Middle frontal gyrus (tissue), 1 donor: ENCODE results near the gene SNX19.

Source experiments
- DNase-seq: peaks from one replicate; pipeline ENCODE4 v3.0.0-alpha.2; 2015; ENCODE audit warnings: low spot score; ENCODE audit errors: extremely low spot score

Gene SNX19

DNA sequence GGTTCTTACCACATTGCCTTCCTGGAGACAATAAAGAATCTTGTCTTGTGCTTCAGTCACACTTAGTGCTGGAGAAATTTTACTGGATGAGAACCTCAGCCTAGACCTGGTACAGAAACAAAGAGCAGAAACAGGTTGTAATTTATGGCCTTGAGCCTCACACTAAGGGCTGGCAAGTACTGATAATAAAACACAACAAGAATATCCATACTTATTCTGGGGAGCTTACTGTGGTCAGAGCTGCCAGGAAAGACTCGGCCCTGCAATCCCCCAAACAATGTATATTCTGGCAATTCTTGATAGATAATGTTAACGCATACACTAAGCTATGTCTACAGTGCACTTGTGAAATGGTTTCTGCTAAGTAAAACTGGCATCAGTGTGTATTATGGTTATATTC, 9.7 kb downstream of the SNX19 start:
- no peak for DNase-seq

DNA sequence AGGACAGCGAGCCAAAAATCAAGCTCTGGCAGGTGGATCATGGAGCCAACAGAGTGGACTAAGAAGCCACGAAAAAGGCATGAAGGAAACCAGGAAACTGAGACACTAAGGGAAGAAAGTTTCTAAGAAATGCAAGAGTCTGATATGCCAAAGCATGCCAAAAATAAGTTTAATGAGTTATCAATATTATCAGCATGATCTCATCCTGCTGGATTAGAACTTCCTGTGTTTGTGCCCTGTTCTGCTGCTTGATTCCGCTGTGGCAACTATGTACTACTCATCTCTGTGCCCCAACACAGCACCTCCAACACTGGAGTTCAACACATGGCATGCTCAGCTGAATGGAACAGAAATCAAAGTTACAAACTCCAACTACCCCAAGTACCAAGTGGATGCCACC, 10.8 kb downstream of the SNX19 start:
- DNase-seq, result no peak

DNA sequence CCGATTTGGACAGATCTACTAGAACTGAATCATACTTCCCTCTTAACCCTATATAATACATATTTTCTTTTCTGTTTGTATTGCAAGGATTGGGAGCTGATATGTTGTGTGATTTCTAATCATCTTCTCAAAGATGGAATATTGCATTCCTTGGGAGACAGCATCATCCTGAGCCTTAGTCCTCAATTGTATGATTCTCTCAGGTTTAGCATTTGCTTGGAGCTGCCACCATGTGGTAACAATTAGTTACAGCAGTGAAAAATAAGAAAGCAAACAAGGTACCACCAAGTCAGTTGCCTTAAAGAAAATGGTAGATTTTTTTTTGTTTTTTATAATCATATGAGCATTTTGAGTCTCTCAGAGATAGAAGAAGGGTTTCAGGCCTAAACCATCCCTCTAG, 11.9 kb downstream of the SNX19 start:
- DNase-seq, result no peak

DNA sequence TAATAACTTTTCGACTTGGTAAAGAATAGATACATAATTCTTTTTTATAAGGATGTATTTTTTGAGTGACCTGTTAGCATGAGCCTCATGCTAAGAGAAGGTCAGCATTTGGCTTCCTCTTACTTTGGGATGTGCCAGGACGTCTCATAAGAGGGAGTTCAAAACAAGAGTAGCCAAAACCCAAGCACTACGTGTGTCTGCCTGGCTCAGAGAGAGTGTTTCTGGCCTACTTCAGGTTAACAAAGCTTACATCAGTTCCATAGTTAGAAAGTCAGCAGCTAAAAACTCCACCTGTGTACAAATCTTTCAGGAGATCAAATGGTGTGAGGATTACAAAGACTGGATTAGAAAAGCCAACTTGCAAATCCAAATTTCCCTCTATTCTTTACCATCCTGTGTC, 13.9 kb downstream of the SNX19 start:
- no peak for DNase-seq

DNA sequence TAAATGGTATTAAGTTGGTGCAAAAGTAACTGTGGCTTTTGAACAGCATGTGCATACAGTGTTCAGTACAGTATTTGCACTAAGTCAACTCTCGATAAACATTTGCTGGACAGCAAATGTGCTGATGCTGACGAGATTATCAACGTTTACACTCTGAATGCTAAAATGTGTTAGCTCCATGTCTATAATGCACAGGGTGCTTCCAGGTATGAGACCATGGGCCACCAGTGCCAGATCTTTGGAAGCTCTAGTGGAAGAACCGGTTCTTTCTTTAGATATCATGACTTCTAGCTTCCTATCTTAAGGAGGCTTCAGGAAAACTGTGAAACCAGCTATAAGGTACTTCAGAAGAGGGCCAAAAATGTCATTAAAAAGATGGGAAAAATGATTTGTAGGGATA, 17.2 kb downstream of the SNX19 start:
- no peak for DNase-seq

DNA sequence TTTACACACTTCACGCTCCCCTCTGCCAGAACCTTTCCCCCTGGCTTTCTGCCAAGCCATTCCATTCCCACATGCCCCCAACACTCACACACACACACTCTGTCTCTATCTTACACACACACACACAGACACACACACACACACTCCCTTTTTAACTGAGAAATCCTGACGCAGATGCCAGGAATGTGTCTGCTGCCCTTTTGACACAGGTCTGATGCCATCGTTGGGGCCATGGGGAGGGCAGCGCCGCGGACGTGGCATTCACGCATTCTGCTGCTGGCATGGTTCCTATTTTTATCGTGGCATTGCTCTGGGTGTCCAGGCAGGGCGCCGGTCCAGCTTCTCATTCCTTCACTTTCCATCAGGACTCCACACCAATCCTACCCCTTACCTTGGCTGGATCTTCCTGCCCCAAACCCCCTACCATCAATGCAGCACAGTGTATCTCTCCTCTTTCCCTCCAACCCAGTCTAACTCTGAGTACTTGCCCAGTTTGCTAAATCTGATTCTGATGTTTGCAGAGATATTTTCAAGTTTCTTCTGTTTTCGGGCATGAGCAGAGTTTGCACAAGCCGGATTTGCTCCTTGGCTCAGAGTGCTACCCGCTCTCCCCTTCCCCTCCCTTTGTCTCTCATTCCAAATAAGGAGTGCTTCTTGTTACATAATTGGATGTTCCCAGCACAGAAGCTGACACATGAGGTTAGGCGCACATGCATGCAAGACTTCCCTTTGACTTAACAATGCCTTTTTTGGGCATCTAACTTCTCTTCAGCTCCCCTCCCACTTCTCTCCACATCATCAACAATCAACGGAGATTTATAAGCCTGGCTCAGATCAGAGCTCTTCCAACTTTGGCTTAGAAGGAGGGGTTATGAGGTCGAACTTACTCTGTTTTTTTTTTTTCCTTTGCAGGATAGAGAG, 18.8 kb downstream of the SNX19 start:
- DNase-seq, result no peak

DNA sequence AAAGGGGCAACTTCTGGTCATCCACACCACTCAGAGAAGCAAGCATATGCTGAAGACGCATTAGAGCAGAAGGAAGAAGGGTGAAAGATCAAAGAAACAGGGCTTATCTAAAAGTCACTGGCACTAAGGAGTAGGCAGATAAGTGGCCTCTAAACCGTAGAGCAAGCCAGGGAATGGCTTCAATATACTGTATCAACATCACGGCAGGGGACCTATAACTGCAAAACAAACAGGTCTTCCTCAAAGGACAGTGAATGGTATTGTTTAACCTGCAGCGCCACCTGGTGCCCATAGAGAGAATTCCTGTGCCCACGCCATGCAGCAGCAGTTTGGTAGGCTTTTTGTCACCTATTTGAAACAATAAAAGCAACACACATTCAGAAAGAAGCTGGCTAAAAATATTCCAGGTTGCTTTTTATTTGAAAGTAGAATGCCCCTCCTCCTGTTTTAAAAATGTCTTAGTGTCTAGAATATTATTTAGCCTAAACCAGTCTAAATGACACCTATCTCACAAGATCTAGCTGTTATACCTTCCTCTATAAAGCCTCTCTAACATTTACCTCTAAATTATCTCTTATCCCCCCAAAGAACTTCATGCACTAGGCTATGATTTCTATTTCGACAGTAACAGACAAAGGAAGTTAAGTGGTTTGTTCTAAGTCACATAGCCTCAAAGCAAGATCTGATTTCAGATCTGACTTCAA, 21.8 kb downstream of the SNX19 start:
- DNase-seq, result peak; percentile 64

DNA sequence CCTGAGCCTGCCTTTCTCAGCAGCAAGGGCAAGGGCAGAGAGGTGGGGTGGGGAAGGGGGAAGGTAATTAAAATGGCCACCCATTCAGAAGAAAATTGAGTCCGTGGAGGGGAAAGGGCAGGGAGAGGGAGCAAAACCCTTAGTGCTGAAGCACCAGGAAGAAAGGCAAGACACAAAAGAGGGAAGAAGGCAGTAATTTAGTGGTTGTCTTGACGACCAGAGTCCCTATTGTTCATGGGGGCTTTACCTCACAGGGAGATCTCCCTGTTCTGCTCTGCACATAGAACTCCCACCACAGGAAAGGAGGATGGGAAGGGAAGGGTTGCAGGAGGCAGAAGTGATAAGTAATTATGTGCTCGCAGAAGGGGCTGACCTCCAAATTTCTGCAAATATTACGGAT, 23.4 kb downstream of the SNX19 start:
- DNase-seq, result no peak

DNA sequence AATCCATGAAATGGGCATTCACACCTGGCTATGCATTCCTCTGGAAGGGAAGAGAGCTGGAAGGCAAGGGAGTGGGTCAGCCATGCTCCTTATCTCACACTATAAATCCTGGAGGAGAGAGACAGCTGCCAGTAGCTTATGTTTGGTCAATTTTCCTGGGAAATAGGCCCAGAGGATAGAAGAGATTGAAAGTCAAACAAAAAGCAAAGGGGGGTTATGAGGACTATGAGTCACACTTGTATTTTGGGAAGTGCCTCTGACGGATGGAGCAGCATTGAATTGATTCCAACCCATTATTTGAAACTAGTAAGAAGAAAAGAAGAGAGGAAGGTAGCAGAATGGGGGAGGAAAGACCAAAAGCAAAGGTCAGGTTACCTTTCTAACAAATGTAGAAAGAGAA, 25.0 kb downstream of the SNX19 start:
- no peak for DNase-seq

DNA sequence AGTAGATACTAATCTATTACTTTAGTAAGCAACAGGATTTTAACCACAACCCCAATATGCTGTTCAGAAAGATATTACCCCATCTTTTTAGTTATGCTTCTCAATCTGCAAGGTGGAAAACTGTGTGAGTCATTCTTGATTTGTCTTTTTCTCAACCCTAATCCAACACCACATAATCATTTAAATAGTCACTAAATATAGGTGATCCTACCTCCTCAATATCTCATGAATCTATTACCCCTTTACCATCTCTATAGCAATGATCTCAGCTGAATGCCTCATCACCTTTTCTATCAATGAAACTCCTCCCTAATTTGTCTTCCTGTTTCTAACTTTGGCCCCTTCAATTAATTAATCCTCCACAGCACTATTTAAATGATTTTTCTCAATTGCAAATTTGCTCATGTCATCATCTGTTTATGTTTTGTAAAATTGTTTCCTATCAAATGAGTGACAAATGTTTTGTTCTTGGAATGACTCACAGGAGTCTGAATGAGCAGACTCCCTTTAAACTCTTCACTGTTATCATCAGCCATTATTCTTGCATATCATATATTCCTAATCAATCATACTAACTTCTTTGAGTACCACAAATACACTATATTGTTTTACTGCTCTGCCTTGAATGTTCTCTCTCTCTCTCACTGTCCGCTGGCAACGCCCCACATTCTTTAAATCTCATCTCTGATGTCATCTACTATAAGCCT, 26.1 kb downstream of the SNX19 start:
- DNase-seq, result no peak

DNA sequence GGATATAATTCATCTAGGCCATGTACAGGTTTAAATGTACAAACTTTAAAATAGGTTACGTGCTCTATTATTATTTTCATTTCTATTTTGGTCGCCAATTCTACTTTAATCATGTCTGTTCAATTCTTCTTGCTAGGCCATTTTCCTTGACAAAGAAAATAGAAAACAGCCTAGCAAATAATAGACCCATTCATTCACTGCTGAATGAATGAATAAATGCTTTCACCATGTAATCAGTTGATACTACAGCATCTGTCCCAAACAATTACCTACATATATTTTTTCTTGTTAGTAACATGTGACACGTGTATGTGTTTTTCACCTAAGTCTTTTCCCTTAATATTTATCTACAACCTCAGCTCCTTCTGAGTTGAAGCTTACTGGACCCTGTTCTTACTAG, 27.5 kb downstream of the SNX19 start:
- no peak for DNase-seq

DNA sequence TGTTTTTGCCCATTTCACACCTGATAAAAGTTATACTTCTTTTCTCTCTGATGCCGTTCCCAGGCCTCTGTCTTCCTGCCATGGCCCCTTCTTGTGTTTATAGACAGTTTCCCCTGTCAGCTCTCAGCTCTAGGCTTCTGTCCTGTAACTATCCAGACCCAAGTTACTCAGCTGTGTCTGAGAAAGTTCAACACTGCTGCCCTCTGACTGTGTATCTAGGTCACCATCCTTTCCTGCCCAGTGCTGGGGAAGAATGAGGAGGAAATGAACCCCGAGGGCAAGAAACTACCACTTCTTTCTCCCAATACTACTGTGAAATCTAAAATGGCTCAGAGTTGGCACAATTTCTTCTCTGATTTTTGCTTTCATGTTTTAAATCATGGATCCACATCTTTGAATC, 29.6 kb downstream of the SNX19 start:
- DNase-seq, result no peak

DNA sequence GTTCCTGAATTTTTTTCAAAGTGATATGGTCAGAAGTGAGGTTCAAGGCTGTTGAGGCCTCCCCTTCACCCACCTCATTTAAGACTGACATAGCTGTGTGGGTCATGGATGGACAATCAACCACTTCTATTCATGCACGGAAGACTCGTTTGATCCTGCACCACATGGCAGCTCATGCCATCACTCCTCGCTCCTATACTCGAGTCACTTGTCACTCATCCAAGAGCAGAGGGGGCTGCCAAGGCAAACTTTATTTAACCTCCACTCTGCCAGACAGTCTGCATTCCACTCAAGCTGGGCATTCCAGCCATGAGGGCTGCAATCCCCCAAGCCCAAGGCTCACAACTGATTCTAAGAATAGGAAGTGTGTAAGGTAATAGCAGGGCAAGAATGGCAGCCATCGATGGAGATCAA, 34.1 kb downstream of the SNX19 start:
- DNase-seq, result no peak

DNA sequence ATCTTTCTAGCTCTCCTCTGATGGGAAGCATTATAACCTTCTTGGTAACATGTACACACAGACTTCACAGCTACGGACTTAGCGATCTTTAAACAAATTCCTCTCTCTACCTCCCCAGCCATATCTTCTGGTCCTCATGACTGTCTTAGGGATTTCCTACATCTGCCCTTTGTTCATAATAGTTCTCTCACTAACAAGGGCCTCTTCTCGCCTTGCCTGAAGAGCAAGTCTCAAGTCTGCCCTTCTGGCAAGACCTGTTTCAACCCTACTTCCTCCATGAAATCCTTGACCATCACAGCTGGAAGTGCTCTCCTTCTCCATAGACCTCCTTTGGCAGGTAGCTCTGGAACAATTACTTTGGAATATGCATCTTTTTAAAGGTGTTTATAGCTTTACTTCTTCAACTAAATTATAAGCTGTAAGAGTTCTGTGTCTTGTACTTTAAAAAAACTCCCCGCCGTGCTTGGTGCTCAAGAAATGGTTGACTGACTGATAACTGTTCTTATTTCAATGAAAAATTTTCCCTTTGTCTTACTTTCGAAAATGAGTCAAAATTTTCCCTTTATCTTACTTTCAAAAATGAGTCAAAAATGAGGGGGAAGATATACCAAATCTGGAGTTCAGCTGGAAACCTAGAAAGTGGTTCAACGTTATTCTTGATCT, 34.7 kb downstream of the SNX19 start:
- no peak for DNase-seq

DNA sequence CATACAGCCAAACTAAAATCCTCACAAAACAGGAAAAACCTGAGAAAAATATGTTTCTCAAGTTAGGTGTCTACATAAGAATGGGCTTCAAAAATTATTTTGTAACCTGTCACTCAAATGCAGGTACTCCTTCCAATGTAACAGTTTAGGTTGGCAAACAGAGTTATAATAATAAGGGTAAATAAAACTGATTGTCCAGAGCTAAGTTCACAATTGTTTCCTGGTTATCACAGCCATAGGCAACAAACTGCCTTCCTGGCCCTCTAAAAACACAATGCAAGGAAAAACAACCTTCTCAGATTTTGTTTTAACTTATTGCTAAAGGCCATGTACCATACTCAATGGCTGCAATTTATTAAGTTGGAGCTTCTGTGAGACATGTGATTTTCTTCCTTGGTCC, 36.4 kb downstream of the SNX19 start:
- DNase-seq, result no peak

DNA sequence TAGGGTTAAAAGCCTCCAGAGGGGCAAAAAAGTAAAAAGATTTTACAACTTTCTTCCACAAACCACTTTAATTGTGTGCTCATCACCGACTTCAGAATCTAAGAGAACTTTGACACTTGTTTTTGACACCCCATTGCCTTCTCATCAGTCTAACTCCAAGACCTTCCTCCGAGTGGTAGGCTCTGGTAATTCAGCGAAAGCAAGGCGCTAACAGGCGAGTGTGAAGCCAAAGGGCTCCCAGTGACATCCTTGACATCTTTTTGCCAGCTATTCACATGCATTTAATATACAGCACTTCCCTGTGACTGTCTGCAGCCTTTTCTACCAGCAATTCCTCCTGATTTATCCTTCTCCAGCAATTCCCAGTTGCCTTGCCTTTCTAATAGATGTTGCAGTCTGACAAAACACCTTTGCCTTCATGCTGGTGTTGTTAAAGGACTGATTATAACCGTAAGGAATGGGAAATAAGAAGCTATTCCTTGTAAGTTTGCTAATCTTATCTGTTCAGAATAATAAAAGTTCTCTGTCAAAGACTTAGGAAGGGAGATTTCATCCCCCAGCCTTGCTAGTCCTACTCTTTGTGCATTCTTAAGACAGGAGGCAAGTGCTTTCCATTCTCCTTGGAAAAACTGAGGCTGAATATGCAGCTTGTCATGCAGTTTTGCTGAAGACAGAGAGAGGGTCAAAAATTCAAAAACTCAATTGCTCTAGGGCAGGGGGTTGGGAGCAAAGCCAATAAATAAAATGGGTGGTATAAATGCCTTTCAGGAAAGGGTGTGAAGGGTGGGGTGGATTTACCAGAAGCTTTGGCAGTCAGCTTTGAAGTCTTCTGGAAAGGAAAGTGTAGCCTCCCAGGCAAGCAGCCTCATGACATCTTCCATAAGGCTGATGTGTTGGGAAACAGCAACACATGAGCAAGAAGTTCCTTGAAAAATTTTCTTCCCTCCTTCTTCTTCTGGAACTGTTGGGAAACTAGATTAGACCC, 39.1 kb downstream of the SNX19 start:
- no peak for DNase-seq

DNA sequence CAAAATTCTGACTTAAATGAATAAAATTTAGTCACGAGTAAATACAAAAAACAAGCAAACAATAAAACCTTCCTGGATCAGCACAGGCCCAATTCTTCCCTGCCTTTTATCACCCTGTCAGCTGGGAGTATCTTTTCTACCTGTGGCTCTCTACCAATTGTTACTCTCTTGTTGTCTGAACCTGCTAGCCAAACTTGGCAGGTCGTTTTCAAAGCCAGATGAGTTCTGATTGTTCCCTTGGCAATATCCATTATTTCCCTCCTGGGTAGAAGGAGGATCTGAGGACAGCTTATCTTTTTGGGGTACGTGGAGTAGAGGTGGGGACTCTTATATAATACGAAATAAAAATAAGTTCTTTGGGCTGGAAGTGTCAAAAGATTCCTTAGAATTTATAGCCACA, 40.2 kb downstream of the SNX19 start:
- DNase-seq, result no peak

DNA sequence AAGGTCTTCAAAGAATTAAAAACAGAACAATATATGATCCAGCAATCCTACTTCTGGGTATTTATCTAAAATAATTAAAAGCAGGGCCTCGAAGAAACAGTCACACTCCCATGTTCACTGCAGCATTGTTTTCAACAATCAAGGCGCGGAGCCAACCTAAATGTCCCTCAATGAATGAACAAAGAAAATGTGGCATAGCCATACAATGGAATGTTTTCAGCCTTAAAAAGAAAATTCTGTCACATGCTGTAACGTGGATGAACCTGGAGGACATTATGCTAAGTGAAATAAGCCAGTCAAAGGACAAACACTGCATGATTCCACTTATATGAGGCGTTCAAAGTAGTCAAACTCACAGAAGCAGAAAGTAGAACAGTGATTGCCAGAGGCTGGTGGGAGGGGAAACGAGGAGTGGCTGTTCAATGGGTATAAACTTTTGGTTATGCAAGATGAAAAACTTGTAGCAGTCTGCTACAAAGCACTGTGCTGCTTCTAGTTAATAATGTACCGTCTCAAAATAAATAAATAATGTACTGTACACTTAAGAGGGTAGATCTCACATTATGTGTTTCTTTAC, 41.2 kb downstream of the SNX19 start:
- peak; percentile 60 for DNase-seq

DNA sequence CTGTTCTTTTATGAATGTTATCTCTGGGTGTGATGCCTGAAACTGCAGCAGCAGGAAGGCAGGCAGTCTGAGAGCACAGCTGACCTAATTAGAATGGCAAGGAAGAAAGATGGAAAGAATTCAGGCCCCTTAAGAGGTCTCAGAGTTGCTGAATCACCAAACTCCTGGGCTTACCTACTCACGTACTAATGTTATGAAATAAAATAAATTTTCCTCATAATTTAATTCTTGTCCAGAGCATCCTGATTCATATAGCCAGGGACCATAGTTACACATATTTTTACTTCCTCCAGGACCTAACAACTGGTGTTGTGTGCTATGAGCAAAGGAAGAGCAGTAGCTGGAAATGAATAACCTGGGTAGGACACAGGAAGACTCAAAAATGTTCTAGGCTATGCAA, 41.9 kb downstream of the SNX19 start:
- DNase-seq, result no peak

DNA sequence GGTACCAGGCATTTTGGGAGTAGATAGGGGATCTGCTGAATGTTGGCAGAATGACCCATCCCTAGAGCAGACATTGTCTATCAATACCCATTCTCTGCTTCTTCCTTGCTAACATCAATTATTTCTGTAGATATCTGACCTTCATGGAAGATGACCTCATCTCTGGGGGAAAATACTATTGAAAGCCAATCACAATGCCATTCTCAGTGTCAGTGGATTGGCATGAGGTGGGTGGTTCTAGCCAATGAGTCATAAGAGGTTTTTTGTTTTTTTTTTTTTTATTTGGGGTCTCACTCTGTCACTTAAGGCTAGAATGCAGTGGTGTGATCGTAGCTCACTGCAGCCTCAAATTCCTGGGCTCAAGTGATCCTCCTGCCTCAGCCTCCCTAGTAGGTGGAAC, 42.5 kb downstream of the SNX19 start:
- no peak for DNase-seq
